IPS-18a (cell line): ENCODE data around the gene RPRD1B.

ENCODE experiments used
- H3K27ac ChIP-seq: one replicate; pipeline ENCODE4 v1.5.1; 2013; ENCODE audit warnings: low read length
- H3K27me3 ChIP-seq: one replicate; pipeline ENCODE4 v1.6.1; 2013; ENCODE audit warnings: mild to moderate bottlenecking, low read length; ENCODE audit not compliant: control insufficient read depth, insufficient read depth
- H3K36me3 ChIP-seq: one replicate; pipeline ENCODE4 v1.6.1; 2013; ENCODE audit warnings: low read depth, low read length; ENCODE audit not compliant: control insufficient read depth
- H3K4me1 ChIP-seq: one replicate; pipeline ENCODE4 v1.6.1; 2013; ENCODE audit warnings: low read depth, low read length; ENCODE audit not compliant: control insufficient read depth
- H3K4me3 ChIP-seq: one replicate; pipeline ENCODE4 v1.5.1; 2013; ENCODE audit warnings: low read length
- H3K9ac ChIP-seq: one replicate; pipeline ENCODE4 v1.6.1; 2013; ENCODE audit warnings: mild to moderate bottlenecking, low read length, moderate library complexity
- H3K9me3 ChIP-seq: one replicate; pipeline ENCODE4 v1.6.1; 2013; ENCODE audit warnings: low read depth, low read length; ENCODE audit not compliant: control insufficient read depth

The RPRD1B gene

GRCh38 chr20:38138086-38138778 lies 104.7 kb downstream of the RPRD1B start:
- no peak overlapping the region for H3K9ac ChIP-seq
- H3K27me3 ChIP-seq: no peaks in the 10 kb centered on the region
- no peaks in the 10 kb centered on the region for H3K36me3 ChIP-seq
- no peak overlapping the region for H3K4me3 ChIP-seq
- H3K4me1 ChIP-seq: peaks cover 3% of the 10 kb centered on the region
- H3K9me3 ChIP-seq: no peaks in the 10 kb centered on the region
- no peak overlapping the region for H3K27ac ChIP-seq

GRCh38 chr20:38139156-38139912 lies 105.8 kb downstream of the RPRD1B start:
- H3K36me3 ChIP-seq: no peaks in the 10 kb centered on the region

GRCh38 chr20:38139977-38140753 lies 106.6 kb downstream of the RPRD1B start:
- Histone ChIP-seq H3K27ac (no peak overlapping the region), H3K9me3 (no peaks in the 10 kb centered on the region), H3K36me3 (no peaks in the 10 kb centered on the region), H3K9ac (no peak overlapping the region), H3K27me3 (no peaks in the 10 kb centered on the region), H3K4me3 (no peak overlapping the region), H3K4me1 (peaks cover 3% of the 10 kb centered on the region)

More at GRCh38 chr20:38139156-38139912, 105.8 kb downstream of the RPRD1B start:
- H3K27ac ChIP-seq: no peak overlapping the region
- no peak overlapping the region for H3K9ac ChIP-seq
- H3K9me3 ChIP-seq: no peaks in the 10 kb centered on the region
- no peak overlapping the region for H3K4me3 ChIP-seq
- no peaks in the 10 kb centered on the region for H3K27me3 ChIP-seq
- H3K4me1 ChIP-seq: peaks cover 6% of the 10 kb centered on the region

- Histone ChIP-seq H3K4me1 (peaks cover 3% of the 10 kb centered on the region), H3K9me3 (no peaks in the 10 kb centered on the region), H3K27ac (no peak overlapping the region), H3K4me3 (no peak overlapping the region), H3K9ac (no peak overlapping the region), H3K27me3 (no peaks in the 10 kb centered on the region), H3K36me3 (no peaks in the 10 kb centered on the region)
Observed at GRCh38 chr20:38141204-38141888, 107.8 kb downstream of the RPRD1B start.
